DOHH2 (cell line): ENCODE measurements around the gene GOLGA6L2.

Experiments
- CTCF ChIP-seq: fragments of 200-600 bp; sonication (generic); IDR thresholded peaks from one replicate; pipeline ENCODE4 v1.5.1; 2014; ENCODE audit warnings: antibody characterized with exemption, mild to moderate bottlenecking, low read depth, low read length; ENCODE audit not compliant: poor library complexity, severe bottlenecking
- EZH2phosphoT487 ChIP-seq: fragments of 200-600 bp; sonication (generic); IDR thresholded peaks from 2 replicates; pipeline ENCODE4 v1.6.1; 2017; ENCODE audit warnings: borderline replicate concordance, mild to moderate bottlenecking, antibody characterized with exemption, low read length, moderate library complexity, mixed read lengths

DNA sequence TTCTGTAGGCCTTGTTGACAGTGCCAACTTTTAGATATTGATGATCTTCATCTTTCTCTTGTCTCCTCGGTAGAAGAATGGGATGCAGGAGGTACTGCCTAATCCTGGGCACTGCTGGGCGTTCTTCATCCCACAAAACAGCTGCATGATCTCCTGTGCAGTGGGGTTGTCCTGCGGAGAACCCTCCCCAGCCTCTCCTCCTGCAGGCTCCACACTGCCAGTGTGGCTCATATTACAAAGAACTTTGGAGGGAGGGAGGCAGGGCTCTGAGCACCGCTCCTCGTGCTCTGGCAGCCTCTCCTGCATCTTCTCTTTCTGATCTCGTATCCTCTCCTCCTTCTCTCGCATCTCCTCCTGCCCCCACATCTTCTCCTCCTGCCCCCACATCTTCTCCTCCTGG lies 7.5 kb downstream of the GOLGA6L2 start:
- TF ChIP-seq CTCF (no peak), EZH2phosphoT487 (no peak)
